HG03571 (cell line): ENCODE measurements around the gene UBA1.

ENCODE experiments used
- ATAC-seq: cut with Tn5 transposase; IDR thresholded peaks from one replicate; pipeline ENCODE4 v1.9.1; 2021; ENCODE audit not compliant: unreplicated experiment

The UBA1 gene

GRCh38 chrX:47228550-47229270 is 35.1 kb downstream of the UBA1 start:
- no peak for ATAC-seq

- no peak for ATAC-seq
Observed at GRCh38 chrX:47229427-47229826, 35.8 kb downstream of the UBA1 start.

- ATAC-seq, result no peak
Observed at GRCh38 chrX:47230136-47230868, 36.7 kb downstream of the UBA1 start.

GRCh38 chrX:47231167-47231566 is 37.5 kb downstream of the UBA1 start:
- no peak for ATAC-seq

GRCh38 chrX:47232197-47232802 is 38.7 kb downstream of the UBA1 start:
- ATAC-seq, result no peak

GRCh38 chrX:47232803-47233332 is 39.2 kb downstream of the UBA1 start, which contains the start of gene USP11:
TSS of gene USP11 (plus strand) at chrX:47233009. CDS start at chrX:47233044, 35 bp downstream.
- peak; percentile 10 for ATAC-seq

GRCh38 chrX:47233333-47234113 is 39.9 kb downstream of the UBA1 start:
- peak; percentile 75 for ATAC-seq

GRCh38 chrX:47234583-47234982 is 41.0 kb downstream of the UBA1 start:
- ATAC-seq, result no peak

- no peak for ATAC-seq
Observed at GRCh38 chrX:47235691-47236103, 42.1 kb downstream of the UBA1 start.

- no peak for ATAC-seq
Observed at GRCh38 chrX:47239199-47239598, 45.6 kb downstream of the UBA1 start.

GRCh38 chrX:47239898-47240545 is 46.4 kb downstream of the UBA1 start:
- no peak for ATAC-seq

GRCh38 chrX:47240619-47241018 is 47.0 kb downstream of the UBA1 start:
- no peak for ATAC-seq

GRCh38 chrX:47241201-47242011 is 47.8 kb downstream of the UBA1 start:
- ATAC-seq, result no peak

- no peak for ATAC-seq
Observed at GRCh38 chrX:47242321-47242720, 48.7 kb downstream of the UBA1 start.

- ATAC-seq, result no peak
Observed at GRCh38 chrX:47243351-47243750, 49.7 kb downstream of the UBA1 start.

- no peak for ATAC-seq
Observed at GRCh38 chrX:47244676-47245075, 51.0 kb downstream of the UBA1 start.

- ATAC-seq, result no peak
Observed at GRCh38 chrX:47245156-47245555, 51.5 kb downstream of the UBA1 start.

GRCh38 chrX:47247206-47247998 is 53.8 kb downstream of the UBA1 start:
- ATAC-seq, result no peak

GRCh38 chrX:47247999-47248320 is 54.3 kb downstream of the UBA1 start:
- ATAC-seq, result no peak
